Epithelial cell of proximal tubule (primary cell): ENCODE measurements around the gene NPM1. TPM values are rescaled to one million over a fixed set of nuclear protein-coding genes. Genes with fewer than 3 reads are reported as not detected.

Experiments
- DNase-seq: peaks from one replicate; pipeline ENCODE4 v3.0.0-alpha.2; 2011; ENCODE audit warnings: low read depth
- H3K4me3 ChIP-seq: 2 replicates; pipeline ENCODE4 v1.5.1; 2011; ENCODE audit warnings: low read depth, mild to moderate bottlenecking, low read length
- total RNA-seq: library from RNA; depleted of rRNA; stranded (reverse); fragments of >200 nt; gene quantifications from 2 replicates; pipeline ENCODE4 v1.2.3, GENCODE V29; 2015
- TF ChIP-seq, protein P1 (sequence below): conservative IDR thresholded peaks from 2 replicates; pipeline ENCODE4 v1.5.1; 2012; ENCODE audit warnings: low read depth, mild to moderate bottlenecking, low read length

NPM1 gene
- total RNA-seq, 1 donor from 2014 or later = 1,693 TPM

DNA sequence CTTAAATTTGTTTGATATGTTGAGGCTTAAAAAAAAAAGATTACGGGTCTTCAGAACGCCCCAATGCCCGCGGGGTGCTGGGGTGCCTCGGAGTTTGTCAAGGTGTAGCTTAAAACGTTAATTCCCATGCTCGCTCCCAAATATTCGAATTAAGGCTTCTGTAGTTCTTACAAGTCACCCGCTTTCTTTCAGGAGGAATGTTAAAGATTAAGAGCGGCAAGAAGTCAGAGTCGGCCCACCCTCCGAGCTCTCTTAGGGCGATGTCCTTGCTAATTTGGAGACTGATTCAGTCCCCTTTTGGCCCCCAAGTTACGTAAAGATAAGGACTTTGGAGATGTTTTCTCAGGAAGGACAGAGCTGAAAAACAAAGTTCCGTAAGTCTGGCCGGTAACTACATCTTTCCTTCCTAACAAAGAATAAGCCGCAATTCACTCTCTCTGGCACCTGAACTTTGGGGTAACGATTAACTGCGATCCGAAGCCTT, 746 bp upstream of the NPM1 start:
- peak; percentile 70 for DNase-seq
- H3K4me3 ChIP-seq = peak overlapping the region; percentile 98
- TF ChIP-seq, protein P1, sequence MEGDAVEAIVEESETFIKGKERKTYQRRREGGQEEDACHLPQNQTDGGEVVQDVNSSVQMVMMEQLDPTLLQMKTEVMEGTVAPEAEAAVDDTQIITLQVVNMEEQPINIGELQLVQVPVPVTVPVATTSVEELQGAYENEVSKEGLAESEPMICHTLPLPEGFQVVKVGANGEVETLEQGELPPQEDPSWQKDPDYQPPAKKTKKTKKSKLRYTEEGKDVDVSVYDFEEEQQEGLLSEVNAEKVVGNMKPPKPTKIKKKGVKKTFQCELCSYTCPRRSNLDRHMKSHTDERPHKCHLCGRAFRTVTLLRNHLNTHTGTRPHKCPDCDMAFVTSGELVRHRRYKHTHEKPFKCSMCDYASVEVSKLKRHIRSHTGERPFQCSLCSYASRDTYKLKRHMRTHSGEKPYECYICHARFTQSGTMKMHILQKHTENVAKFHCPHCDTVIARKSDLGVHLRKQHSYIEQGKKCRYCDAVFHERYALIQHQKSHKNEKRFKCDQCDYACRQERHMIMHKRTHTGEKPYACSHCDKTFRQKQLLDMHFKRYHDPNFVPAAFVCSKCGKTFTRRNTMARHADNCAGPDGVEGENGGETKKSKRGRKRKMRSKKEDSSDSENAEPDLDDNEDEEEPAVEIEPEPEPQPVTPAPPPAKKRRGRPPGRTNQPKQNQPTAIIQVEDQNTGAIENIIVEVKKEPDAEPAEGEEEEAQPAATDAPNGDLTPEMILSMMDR = no peak

DNA sequence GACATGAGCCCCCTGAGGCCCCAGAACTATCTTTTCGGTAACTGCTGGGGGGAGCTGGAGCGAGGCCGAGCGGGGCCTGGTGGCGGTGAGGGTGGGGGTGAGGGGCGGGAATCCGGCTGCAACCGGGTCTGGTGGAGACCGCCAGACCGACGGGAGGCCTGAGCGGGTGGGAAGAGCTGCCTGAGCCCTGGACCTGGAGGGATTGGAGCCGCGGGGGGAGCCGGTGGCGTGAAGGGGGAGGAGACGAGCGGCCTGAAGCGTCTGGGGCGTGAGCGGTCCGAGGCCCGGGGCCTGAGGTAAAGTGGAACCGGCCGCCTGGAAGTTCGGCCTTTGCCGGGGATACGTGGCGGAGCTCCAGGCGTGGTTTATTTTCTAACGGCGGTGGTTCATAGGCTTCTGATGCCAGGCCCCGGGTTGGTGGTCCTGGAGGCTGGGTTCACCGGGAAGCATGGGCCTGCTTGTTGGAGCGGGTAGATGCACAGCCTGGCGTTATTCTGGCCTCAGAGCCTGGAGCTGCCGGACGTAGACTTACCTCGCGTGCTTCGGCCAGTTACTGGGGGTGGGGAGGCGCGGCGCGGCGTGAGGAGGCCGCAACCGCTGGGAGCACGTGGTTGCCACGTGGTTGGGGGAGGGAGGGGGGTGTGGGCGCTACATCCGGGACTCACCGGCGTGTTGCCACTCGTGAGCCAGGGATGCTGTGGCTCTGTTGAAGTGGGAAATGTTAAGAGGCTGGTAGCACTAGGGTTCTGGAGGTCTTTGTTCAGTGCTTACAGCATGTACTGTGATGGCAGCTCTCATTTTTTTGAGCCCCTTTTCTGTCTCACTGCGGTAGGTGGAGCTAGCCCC, 544 bp downstream of the NPM1 start:
- TF ChIP-seq, protein P1 = no peak
- DNase-seq = no peak
- peak overlapping the region; percentile 98 for H3K4me3 ChIP-seq

DNA sequence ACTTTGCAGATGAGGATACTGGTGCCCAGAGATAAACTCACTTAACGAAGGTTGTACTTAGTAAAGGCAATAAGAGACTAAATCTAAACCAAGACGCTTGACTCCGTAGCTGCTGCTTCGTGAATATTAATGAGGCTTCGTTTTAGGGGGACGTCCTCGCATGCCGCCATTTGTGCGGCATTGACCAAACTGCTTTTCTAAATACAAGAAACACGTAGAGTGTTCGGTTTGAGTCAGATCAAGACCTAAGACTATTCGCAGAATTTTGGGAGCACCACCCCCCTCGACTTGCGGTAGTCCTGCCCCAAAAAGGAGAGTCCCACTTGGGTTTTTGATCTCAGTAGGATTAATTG, 1.1 kb downstream of the NPM1 start:
- peak overlapping the region; percentile 98 for H3K4me3 ChIP-seq
- DNase-seq = no peak
- TF ChIP-seq, protein P1 = no peak

DNA sequence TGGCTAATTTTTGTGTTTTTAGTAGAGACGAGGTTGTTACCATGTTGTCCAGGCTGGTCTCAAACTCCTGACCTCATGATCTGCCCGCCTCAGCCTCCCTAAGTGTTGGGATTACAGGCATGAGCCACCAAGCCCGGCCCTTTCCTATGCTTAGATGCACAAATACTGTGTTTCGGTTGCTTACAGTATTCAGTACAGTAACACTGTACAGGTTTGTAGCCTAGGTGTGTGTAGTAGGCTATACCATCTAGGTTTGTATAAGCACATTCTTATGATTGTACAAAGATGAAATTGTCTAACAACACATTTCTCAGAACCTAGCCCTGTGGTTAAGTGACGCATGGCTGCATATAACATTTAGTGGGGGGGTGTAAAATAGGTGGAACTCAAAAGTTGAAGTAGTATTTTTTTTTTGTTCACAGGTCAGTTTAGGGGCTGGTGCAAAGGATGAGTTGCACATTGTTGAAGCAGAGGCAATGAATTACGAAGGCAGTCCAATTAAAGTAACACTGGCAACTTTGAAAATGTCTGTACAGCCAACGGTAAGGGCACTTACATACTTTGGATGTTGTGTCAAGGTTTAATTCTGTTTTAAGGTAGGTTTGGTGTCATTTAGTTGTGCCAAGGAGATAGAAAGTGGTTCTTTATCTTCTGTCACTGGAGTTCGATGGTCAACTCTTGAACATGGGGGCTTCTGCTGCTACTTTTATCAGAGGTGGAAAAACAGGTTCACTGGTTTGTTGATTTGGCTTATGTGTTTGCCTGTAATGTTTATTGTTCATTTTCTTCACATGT, 3.4 kb downstream of the NPM1 start:
- TF ChIP-seq, protein P1 = no peak
- no peak for DNase-seq
- peak overlapping the region; percentile 98 for H3K4me3 ChIP-seq

DNA sequence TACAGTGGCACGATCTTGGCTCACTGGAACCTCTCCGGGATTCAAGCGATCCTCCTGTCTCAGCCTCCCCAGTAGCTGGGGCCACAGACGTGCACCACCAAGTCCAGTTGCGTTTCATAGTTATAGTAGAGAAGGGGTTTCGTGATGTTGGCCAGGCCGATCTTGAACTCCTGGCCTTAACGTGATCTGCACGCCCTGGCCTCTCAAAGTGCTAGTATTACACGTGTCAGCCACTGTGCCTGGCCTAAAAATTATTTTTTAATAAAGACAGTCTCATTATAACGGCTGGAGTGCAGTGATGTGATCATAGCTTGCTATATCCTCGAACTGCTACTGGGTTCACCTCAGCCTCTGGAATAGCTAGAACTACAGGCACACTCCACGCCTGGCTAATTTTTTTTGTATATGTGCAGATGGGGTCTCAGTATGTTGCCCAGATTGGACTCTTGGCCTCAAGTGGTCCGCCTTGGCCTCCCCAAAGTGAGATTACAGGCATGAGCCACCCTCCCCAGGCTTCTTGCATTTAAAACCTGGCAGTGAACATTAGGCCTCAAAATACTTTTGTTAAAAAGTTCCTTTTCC, 4.4 kb downstream of the NPM1 start:
- no peak overlapping the region for H3K4me3 ChIP-seq
- no peak for DNase-seq
- TF ChIP-seq, protein P1 = no peak

DNA sequence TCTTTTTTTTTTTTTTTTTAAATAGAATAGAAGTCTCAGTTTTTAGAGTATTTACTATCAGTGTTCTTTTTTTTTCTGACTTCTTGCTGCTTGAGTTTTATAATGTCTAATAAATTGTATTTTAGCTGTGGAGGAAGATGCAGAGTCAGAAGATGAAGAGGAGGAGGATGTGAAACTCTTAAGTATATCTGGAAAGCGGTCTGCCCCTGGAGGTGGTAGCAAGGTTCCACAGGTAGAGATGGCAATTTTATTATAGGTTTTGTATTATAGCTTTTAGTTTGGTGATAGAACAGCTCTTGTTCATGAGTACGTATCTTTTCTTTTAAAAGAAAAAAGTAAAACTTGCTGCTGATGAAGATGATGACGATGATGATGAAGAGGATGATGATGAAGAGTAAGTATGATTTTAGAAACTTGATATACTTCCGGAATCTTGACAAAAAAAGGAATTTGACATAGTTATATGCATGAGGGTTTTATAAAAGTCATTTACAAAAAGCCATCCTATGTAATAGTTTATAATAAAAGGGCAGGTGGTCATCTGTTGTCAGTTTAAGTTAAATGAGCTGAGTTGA, 5.0 kb downstream of the NPM1 start:
- TF ChIP-seq, protein P1 = no peak
- DNase-seq = no peak
- no peak overlapping the region for H3K4me3 ChIP-seq
